Ovary (tissue), 9 donors: ENCODE measurements around the gene CTAG1B. TPM values are rescaled to one million over a fixed set of nuclear protein-coding genes. Genes with fewer than 3 reads are reported as not detected.

Experiments
- polyA plus RNA-seq, 2 donors: library from polyadenylated mRNA; stranded (reverse); fragments of 200-250 nt in 1 of 2; fragments of 350-450 nt in 1 of 2; fragmentation: Illumina TruSeq in 1 of 2; extraction: RNeasy Lipid Tissue Mini Kit (QIAGEN cat#74804) in 1 of 2; gene quantifications; one replicate each; pipeline ENCODE4 v1.2.3, GENCODE V29; 2013 to 2014
- small RNA-seq: library from RNA; depleted of rRNA; stranded (forward); fragments of <200 nt; gene quantifications from one replicate; pipeline ENCODE3, GENCODE V24; 2016
- total RNA-seq, 7 donors: library from RNA; depleted of rRNA in 2 of 7; stranded (reverse); fragments of >200 nt in 2 of 7; fragmentation: NEBNext Ultra II Directional in 3 of 7; extraction: Animal tissue kit (Norgen Biotek cat#: 25700) in 3 of 7; gene quantifications; one replicate each; pipeline versions ENCODE4 v1.1.0 to v1.2.4, GENCODE V29; 2016 to 2023
- donor health status: DM: no; HTN: no; CAD: no; lungs with moderate emphysema.
- donor health status: DM: no; HTN: no; CAD: no.
- donor health status: Bipolar disorder and iron deficiency.
- donor health status: DM: yes; HTN: yes; CAD: no.
- donor health status: DM: no; HTN: no; CAD: no.
- donor health status: DM: yes; HTN: yes; CAD: no.

The CTAG1B gene
- total and polyA plus RNA-seq, 9 donors, result 0.15 TPM; not detected in 8

Small RNAs within 50 kb of the gene (small RNA-seq; reads per million reads assigned to genes)
- not detected for gene AC244090.1
- gene AC244107.2, result not detected

Other genes with a start within 250 kb of the CTAG1B start
- gene FLNA, start 244.6 kb downstream of the CTAG1B start, total RNA-seq, result 1,000 to 10,000 TPM in 4 of 7 donors, 100 to 1,000 TPM in 3; 327 to 2,249 (median 1,321) TPM
- 100 to 1,000 TPM; 378 to 647 TPM for gene FLNA, start 244.6 kb downstream of the CTAG1B start, polyA plus RNA-seq
- 100 to 1,000 TPM in 5 of 7 donors, 10 to 100 TPM in 2; 40.5 to 158 (median 107) TPM for gene EMD, start 240.0 kb downstream of the CTAG1B start, total RNA-seq
- gene EMD, start 240.0 kb downstream of the CTAG1B start, polyA plus RNA-seq, result 100 to 1,000 TPM in 1 of 2 donors, 10 to 100 TPM in 1; 55.1 to 146 TPM
- gene RPL10, start 220.9 kb downstream of the CTAG1B start, total RNA-seq, result over 10,000 TPM in 1 of 7 donors, 1,000 to 10,000 TPM in 6; 6,380 to 12,508 (median 7,126) TPM
- gene RPL10, start 220.9 kb downstream of the CTAG1B start, polyA plus RNA-seq, result over 10,000 TPM in 1 of 2 donors, 1,000 to 10,000 TPM in 1; 4,233 to 12,949 TPM
- gene DNASE1L1, start 210.0 kb downstream of the CTAG1B start, total RNA-seq, result 10 to 100 TPM; 11.9 to 21.4 (median 18.1) TPM
- 10 to 100 TPM; 13.0 to 16.1 TPM for gene DNASE1L1, start 210.0 kb downstream of the CTAG1B start, polyA plus RNA-seq
- gene TAFAZZIN, start 207.7 kb downstream of the CTAG1B start, total RNA-seq, result 10 to 100 TPM; 31.3 to 62.1 (median 37.9) TPM
- gene TAFAZZIN, start 207.7 kb downstream of the CTAG1B start, polyA plus RNA-seq, result 10 to 100 TPM in 1 of 2 donors, 1 to 10 TPM in 1; 7.9 to 33.1 TPM
- gene ATP6AP1, start 190.6 kb downstream of the CTAG1B start, total RNA-seq, result 10 to 100 TPM; 29.6 to 75.9 (median 58.1) TPM
- gene ATP6AP1, start 190.6 kb downstream of the CTAG1B start, polyA plus RNA-seq, result 10 to 100 TPM; 75.2 to 77.8 TPM
- gene GDI1, start 182.1 kb downstream of the CTAG1B start, total RNA-seq, result 100 to 1,000 TPM in 5 of 7 donors, 10 to 100 TPM in 2; 72.8 to 188 (median 139) TPM
- 100 to 1,000 TPM; 113 to 116 TPM for gene GDI1, start 182.1 kb downstream of the CTAG1B start, polyA plus RNA-seq
- 10 to 100 TPM; 21.3 to 48.9 (median 34.3) TPM for gene FAM50A, start 175.1 kb downstream of the CTAG1B start, total RNA-seq
- 10 to 100 TPM; 41.4 to 42.8 TPM for gene FAM50A, start 175.1 kb downstream of the CTAG1B start, polyA plus RNA-seq
- 100 to 1,000 TPM in 1 of 7 donors, 10 to 100 TPM in 5, 1 to 10 TPM in 1; 9.5 to 118 (median 50.9) TPM for gene PLXNA3, start 161.0 kb downstream of the CTAG1B start, total RNA-seq
- gene PLXNA3, start 161.0 kb downstream of the CTAG1B start, polyA plus RNA-seq, result 10 to 100 TPM; 11.0 to 17.0 TPM
- gene LAGE3, start 140.0 kb downstream of the CTAG1B start, total RNA-seq, result 10 to 100 TPM; 19.4 to 39.3 (median 23.2) TPM
- 10 to 100 TPM in 1 of 2 donors, 1 to 10 TPM in 1; 2.7 to 19.5 TPM for gene LAGE3, start 140.0 kb downstream of the CTAG1B start, polyA plus RNA-seq
- 10 to 100 TPM; 17.2 to 35.5 (median 29.3) TPM for gene UBL4A, start 132.7 kb downstream of the CTAG1B start, total RNA-seq
- 10 to 100 TPM; 14.6 to 21.6 TPM for gene UBL4A, start 132.7 kb downstream of the CTAG1B start, polyA plus RNA-seq
- gene SLC10A3, start 128.7 kb downstream of the CTAG1B start, total RNA-seq, result 10 to 100 TPM; 19.6 to 49.8 (median 42.3) TPM
- gene SLC10A3, start 128.7 kb downstream of the CTAG1B start, polyA plus RNA-seq, result 10 to 100 TPM in 1 of 2 donors, 1 to 10 TPM in 1; 5.5 to 35.1 TPM
- gene FAM3A, start 103.0 kb downstream of the CTAG1B start, total RNA-seq, result 10 to 100 TPM; 34.6 to 76.8 (median 62.9) TPM
- gene FAM3A, start 103.0 kb downstream of the CTAG1B start, polyA plus RNA-seq, result 10 to 100 TPM in 1 of 2 donors, 1 to 10 TPM in 1; 3.6 to 81.6 TPM
- gene G6PD, start 72.4 kb downstream of the CTAG1B start, total RNA-seq, result 100 to 1,000 TPM in 1 of 7 donors, 10 to 100 TPM in 6; 18.0 to 115 (median 57.5) TPM
- gene G6PD, start 72.4 kb downstream of the CTAG1B start, polyA plus RNA-seq, result 10 to 100 TPM; 19.0 to 26.3 TPM
- 10 to 100 TPM in 6 of 7 donors, 1 to 10 TPM in 1; 8.0 to 28.6 (median 22.9) TPM for gene IKBKG, start 71.7 kb downstream of the CTAG1B start, total RNA-seq
- gene IKBKG, start 71.7 kb downstream of the CTAG1B start, polyA plus RNA-seq, result 10 to 100 TPM in 1 of 2 donors, 1 to 10 TPM in 1; 1.5 to 16.1 TPM
- under 1 TPM in 1 of 7 donors, not detected in 6; 0.35 TPM for gene CTAG1A, start 34.1 kb downstream of the CTAG1B start, total RNA-seq
- under 1 TPM in 1 of 2 donors, not detected in 1; 0.12 TPM for gene CTAG1A, start 34.1 kb downstream of the CTAG1B start, polyA plus RNA-seq
- 1 to 10 TPM in 1 of 7 donors, not detected in 6; 4.2 TPM for gene CTAG2, start 34.3 kb upstream of the CTAG1B start, total RNA-seq
- 1 to 10 TPM; 1.0 to 6.8 TPM for gene CTAG2, start 34.3 kb upstream of the CTAG1B start, polyA plus RNA-seq
- gene GAB3, start 131.8 kb upstream of the CTAG1B start, total RNA-seq, result 1 to 10 TPM in 5 of 7 donors, under 1 TPM in 2; 0.68 to 2.7 (median 1.1) TPM
- 1 to 10 TPM in 1 of 2 donors, under 1 TPM in 1; 0.96 to 4.0 TPM for gene GAB3, start 131.8 kb upstream of the CTAG1B start, polyA plus RNA-seq
- gene DKC1, start 143.6 kb upstream of the CTAG1B start, total RNA-seq, result 10 to 100 TPM; 17.0 to 51.8 (median 34.4) TPM
- 10 to 100 TPM; 25.9 to 60.6 TPM for gene DKC1, start 143.6 kb upstream of the CTAG1B start, polyA plus RNA-seq
- 10 to 100 TPM in 6 of 7 donors, 1 to 10 TPM in 1; 9.2 to 25.9 (median 16.2) TPM for gene MPP1, start 186.2 kb upstream of the CTAG1B start, total RNA-seq
- 10 to 100 TPM; 12.5 to 46.9 TPM for gene MPP1, start 186.2 kb upstream of the CTAG1B start, polyA plus RNA-seq
- not detected for gene SMIM9, start 215.4 kb upstream of the CTAG1B start, total RNA-seq
- gene SMIM9, start 215.4 kb upstream of the CTAG1B start, polyA plus RNA-seq, result not detected